ENCODE data around the gene MYRIP.

MYRIP gene

DNA sequence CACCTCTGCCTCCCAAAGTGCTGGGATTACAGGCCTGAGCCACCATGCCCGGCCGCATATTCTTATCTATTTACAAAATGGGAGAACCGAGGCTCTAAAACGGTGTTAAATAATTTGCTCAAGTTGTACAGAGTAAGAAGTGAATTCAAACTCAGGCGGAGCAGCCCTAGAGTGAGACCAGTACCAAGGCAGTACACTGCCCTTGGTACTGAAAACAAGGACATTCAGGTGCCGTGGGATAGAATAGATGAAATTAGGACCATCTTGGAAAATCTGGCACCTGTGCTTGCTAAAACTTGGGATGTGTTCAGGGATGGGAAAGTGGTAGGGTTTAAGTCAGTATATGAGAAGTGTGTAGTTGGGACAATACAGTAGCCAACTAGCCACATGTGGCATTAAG, 100.7 kb downstream of the MYRIP start:
- no peak for DNase-seq

DNA sequence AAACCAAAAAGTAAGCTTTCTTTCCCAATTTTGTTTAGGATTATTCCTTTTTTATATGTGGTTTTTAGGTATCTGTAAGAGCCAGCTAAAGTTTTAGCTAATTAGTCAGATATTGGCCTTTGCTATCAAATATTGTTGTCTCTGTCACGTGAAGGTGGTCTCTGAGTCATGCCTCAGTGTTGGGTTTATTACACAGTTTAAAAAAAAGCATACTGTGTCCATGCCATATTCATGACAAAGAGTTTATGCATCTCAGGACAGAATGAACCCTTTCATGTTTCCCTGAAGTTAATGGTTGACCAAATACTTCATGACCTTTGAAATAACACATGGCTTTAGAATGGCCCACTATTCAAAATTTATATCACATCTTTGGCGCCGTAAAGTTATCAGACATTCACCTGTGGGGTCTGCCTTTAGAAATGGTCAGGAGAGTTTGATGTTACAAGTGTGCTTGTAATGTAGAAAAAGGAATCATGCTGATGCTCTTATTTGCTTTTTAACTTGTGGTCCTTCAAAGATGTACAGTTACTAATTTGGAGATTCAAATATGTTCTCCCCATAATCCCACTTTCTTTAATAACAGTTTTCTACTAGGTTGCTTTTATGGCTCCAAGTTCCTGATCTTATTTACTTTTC, 101.5 kb downstream of the MYRIP start:
- no peak for DNase-seq

DNA sequence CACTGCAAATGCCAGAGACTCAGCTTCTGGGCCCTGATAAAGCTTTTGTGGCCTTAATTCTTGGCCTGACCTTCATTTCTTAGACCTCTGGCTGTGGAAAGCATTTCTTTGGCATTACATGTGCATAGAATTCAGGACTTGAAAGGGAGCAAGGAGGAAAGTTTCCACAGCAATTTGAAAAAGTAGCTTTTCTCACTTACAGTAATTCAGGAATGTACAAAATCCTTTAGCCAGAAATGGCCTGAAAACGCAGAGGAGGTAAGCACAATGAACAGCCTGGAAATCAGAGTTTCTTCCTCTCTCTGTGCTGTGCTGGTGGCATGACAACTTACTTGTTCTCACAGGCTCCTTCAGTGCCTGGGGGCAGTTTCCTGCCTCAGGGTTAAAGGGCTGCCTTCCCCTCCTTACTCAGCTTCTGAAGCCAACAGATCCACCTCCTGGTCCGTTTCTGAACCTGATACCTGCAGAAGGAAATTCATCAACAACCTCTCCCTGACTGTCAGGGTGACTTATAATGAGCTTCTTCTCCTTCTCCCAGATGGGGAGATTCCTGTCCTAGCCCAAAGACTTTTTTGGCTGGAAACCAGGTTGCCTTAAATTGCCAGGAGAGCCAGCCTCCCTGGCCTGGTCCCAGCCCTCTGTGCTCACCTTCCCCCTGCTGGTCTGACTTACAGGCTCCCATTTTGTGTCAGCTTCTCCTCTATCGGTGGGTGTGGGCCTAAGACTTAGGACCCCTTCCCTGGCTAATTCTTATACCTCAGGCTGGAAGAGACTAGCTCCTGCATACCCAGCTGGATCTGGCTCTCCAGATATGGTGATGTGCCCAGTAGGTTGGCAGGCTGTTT, 102.3 kb downstream of the MYRIP start:
- no peak for DNase-seq

DNA sequence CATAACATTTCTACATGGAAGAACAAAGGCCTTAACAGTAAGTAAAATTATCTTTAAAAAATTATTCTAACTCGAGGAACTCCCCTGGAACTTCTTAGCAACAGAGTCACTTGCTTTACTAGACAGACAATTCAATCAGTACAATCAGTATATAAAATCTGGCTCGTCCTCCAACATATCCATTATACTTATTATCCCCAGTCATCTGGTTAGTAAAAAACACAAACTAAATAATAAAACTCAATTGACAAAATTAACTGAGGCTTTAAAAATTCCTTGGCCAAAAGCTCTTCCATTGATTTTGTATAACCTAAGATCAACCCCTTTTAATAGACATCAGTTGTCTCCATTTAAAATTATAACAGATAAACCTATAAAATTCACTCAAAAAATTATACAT, 105.6 kb downstream of the MYRIP start:
- DNase-seq, result no peak

DNA sequence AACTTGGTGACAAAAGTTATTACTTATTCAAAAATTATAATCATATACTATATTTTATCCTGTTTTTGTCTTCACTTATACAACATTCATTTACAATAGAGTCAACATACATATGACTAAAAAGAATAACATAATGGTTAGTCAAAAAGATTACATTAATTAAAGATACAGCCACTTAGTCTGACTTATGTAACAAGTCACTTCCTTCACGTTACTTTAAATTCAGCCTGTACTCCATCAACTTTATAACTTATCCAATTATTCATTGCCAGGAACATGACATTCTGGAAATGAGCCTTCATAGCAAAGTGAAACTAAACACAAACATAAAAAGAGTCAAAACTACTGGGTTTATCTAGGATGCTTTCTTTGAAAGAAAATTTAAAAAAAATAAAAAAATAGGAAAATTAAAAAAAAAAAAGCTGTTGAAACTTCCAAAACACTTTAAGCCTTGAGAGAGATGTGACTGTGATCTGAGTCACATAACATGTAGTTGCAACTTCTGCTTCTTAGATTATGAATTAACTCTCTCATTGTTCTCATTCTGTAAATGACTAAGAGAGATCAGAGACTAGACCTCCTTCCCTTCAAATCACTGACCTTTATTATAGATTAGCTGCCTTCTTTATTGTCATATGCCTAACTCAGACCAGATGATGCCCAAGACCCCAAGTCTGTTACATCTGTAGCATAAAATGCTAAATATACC, 107.8 kb downstream of the MYRIP start:
- DNase-seq, result no peak

DNA sequence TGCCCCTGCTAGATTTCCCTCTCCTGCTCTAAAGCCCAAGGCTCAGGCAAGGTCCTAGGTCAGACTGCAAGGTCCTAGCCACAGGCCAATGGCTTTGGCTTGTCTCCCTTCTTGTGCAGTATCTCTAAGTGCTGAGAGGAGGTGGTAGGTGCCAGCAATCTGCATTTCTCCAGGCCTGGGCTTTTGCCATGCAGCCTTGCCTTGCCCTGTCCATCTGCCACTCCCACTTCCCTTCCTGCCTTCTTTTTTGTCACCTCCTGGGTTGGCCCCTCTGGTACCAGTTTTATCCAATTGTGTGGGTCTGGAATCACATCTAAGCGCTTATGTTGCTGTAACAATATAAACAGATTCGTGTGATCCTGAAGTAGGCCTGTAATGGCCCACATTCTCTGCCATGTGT, 109.9 kb downstream of the MYRIP start:
- no peak for DNase-seq

DNA sequence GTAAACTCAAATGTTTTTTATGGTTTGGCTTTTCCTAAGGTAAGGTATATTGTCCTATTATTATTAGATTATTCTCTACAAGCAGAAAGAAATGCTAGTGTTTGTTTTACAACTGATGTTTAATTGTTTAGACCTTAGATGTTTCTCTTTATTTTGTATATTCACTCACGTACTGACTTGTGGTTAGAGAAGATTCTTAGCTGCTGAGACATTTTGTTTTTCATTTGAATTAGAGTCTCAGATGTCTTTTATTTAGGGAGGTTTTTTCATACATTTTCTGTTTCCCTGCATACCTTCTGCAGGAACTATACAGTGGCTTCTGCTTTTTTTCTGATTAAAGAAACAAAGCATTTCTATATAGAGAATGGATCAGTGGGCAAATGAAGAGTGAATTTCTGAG, 110.9 kb downstream of the MYRIP start:
- no peak for DNase-seq

DNA sequence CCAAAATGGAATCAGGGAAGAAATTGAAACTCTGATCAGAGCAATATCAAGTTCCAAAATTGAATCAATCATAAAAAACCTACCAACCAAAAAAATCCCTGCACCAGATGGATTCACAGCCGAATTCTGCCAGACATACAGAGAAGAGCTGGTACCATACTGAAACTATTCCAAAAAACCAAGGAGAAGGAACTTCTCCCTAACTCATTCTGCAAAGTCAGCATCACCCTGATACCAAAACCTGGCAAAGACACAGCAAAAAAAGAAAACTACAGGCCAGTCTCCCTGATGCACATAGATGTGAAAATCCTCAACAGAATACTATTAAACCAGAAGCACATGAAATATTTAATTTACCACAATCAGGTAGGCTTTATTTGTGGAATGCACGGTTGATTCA, 118.1 kb downstream of the MYRIP start:
- no peak for DNase-seq

DNA sequence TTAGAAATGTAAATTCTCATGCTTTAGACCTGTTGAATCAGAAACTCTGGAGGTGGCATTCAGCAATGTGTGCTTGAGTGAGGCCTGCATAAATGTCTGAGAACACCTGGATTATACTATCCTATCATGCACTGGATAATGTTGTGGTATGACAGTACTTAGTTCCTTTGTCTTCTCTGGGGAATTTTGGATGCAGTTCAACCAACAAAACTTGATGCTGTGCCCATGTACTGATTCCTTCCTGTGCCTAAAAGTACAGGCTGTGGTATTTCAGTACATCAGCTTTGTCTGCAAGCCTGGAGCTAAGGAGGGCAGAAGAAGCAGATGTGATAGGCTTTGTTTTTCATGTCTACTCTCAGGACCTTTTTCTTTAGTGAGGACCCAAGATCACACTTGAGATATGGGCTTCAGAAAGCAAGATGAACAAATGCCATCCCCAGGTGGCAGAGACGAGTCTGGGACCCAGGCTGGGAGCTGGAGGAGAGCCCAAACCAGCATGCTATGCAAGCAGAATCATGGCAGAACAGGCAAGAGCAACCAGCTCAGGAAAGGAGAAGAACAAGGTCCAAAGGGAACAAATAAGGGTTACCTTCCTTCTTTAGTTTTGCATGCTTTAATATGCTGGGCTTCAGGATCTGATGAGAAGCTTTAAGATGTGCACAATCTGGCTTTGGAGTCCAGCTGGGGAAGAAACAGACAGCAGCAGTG, 124.7 kb downstream of the MYRIP start:
- DNase-seq, result no peak

DNA sequence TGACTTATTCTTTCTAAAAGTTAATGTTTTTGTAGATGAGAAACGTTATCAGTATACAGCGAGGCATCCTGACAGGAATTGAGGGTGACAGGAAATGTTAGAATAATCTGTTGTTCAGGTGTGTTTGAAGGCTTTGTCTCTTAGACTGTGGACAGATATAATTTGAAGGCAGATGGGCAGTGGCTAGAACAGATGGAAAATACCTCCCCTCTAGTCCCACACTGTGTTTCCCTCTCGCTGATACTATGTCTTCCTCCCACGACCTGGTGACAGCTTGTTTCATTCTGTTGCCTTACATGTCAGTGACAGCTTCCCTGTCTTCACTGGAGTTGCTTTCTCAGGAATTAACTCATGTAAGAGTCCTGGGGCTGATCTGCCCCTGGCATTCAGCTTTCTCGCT, 125.3 kb downstream of the MYRIP start:
- no peak for DNase-seq

DNA sequence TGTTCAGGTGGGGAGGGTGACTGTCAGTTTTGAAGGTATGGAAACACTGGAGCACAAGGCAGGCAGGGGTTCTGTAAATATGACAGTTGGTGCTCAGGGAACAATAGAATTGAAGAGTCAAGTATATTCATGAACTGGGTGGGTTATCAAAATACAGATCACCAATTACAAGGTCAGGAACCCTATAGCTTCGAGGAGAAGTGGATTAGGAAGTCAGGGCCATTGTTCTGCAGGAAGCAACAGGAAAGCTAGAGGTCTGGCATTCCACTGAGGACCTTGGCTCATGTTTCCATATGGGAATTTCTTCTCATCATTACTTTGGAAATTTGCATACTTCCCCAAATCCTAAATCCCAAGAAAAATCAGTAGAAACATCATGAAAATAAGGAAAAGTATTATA, 125.9 kb downstream of the MYRIP start:
- DNase-seq, result no peak

DNA sequence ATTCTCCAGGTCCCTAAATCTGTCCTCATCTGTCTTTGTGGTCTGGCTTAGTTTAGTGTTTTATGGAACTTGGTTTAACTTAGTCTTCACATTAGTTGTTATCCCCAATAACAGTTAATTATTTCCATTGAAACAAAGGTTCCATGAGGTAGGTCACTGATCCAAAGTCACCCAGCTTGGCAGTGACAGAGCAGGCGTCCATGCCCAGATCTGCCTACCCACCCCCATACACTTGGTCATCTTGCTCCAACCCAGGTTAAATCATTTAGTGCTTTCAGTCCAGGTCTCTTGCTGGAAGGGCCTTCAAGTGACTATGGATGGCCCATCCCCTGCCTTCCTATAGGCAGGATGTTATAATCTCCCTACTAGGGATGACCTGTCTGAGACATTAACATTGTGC, 127.4 kb downstream of the MYRIP start:
- no peak for DNase-seq

DNA sequence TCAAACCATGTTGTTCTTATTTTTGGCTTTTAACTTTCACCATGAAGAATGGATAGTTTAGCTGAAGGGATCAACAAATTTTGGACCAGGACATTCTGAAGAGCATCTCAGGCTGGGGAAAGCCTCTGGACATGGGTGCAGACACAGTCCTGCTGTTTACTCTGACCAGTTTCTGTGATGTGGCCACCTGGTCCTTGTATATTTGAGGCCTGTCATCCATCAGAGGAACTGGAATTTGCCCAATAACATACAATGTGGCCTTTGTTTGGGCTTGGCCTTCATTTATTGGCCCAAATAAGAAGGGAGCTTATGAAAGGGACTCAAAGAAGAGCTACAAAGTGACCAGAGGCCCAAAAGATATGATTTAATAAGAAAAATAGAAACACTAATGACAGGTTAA, 127.9 kb downstream of the MYRIP start:
- no peak for DNase-seq

DNA sequence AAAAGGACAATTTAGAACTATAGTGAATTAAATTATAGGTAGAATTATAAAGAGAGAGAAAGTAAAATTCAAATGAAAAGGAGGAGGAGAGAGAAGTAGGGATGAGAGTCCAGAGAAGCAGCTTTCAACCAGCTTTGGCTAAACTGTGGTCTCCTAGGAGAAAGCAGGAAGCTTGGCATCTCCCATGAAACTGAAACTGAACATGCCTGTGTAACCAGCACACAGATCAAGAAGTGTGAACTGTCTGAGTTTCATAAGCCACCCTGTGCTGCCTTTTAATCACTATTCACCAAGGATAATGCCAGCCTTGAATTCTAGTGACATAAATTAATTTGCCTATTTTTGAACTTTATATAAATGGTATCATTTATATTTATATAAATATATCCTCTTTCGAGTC, 128.5 kb downstream of the MYRIP start:
- DNase-seq, result no peak

DNA sequence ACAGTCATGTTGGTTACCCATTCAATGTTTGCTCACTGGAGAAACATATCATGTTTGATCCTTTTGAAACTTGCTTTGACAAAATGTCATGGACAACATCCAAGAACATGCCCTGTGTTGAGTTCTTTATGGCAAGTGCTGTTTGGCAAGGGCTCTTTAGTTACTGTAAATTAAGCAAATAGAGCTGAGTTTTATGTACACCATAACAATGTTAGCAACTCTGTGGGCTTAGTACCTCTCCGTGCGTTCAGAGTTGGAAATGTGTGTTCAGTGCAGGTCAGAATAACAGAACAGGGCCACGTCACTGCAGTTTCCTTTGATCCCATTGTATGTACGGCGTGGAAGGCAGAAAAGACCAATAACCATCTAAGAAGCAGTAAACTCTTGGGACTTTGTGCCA, 132.5 kb downstream of the MYRIP start:
- DNase-seq, result no peak

DNA sequence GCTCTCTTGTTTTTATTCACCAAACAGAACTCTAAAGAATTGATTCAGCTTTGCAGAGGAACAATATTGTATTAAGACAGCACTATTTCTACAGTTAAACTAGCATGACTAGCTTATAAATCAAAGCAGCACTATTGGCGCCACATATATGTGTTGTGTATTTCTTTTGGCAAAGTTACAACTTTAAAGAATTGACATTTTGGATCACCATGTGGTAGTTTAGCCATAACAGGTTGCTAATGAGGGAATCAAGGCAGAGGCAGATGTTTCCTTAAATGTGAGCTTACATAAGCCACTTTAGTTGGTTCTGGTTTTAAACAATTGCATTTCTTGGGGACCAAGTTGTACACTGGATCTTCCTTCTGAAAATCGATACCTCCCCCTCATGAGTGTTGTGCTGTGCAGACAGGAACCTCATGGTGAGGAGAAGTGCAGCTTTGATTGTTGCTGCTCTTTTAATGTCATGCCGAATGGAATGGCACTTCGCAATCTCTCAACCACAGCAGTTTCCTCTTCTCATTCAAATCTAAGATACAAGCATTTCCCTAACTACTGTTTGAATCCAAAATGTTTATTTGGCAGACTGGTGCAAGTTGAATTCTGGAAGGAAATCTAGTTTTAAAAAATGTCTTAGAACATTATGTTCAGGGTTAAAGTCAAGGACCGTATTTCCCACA, 151.2 kb downstream of the MYRIP start:
- DNase-seq, result no peak

DNA sequence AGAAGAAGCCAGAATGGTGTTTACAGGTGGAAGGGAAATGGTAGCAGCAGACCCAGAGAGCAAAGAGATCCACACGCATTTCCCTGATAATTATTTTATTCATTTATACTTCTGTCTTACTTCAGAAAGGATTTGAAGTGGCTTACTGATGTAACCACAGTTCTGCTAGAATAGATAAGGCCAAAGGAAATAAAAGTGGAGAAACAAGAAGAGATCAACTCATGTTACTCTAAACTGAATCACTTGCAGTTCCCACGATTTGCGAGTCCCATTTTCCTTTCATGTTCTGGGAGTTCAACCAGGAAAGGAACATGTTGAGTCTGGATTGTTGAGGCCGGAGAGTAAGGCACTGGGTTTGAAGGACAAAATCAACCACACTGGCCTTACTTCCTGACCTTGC, 151.8 kb downstream of the MYRIP start:
- DNase-seq, result no peak

DNA sequence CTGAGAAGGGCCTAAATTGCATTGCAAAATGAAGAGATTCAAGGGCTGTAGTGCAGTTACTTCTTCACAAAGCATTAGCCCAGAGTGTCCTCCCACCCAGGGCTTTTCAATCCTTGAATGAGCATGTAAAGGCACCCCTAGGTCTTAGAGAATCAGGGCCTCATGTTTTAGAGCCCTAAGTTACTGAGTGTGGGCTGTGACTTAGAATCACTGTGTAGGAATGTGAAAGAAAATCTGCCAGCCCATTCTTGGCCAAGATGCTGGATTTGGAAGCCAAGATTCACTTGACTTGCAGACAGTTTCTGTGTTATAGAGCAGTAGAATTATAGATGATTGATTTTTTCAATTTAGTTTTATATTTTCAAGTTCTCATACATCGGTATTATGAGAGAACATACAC, 153.2 kb downstream of the MYRIP start:
- peak; percentile 72 for DNase-seq

DNA sequence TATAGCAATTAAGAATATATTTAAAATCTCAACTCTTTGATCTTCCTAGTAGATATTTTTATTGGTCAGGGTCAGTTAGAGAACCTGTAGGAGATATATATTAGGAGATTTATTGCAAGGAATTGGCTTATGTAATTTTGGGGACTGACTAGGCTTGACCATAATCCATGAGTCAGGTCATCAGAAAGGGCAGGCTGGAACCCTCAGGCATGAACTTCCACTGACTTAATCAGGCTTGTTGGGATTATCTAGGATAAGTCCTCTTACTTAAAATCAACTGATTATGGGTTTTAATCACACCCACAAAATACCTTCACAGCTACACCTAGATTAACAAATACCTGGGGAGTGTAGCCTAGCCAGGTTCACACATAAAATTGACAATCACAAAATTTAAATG, 156.1 kb downstream of the MYRIP start:
- no peak for DNase-seq

DNA sequence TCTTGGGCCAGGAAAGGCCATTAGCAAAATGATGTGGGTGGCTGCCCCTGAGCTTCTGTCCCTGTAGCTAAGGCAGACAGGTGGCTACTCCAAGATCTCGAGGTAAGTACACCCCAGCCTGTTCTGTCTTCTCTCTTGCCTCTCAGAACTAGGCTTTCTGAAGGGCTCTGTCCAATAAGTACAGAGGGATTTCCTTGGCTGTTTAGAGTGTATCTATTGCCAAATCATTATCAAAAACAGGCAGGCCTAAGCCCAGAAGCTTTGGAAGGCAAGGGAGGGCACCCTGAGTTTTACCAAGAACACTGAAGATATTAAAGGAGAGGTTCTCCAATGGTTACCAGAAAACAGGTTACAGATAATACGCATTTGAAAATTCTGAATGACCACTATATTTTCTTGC, 156.6 kb downstream of the MYRIP start:
- DNase-seq, result no peak

DNA sequence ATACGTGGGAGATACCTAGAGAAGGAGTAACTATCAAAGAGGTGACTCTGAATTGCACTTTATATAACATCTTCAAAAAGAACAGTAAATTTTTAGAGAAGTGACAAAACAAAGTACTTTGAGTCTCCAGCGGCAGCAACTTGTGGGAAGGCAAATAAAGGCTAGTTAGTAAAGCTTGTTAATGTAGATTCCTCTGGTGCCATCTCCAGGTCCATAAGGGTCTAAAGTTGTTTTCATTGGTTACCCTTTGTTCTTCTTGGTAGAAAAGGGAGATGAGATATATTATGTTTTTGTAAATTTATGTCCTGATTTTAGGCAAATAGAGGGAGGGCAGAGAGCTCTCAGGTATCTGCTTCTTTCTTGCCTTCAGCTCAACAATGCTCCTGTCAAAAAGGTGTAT, 161.6 kb downstream of the MYRIP start:
- DNase-seq, result no peak

DNA sequence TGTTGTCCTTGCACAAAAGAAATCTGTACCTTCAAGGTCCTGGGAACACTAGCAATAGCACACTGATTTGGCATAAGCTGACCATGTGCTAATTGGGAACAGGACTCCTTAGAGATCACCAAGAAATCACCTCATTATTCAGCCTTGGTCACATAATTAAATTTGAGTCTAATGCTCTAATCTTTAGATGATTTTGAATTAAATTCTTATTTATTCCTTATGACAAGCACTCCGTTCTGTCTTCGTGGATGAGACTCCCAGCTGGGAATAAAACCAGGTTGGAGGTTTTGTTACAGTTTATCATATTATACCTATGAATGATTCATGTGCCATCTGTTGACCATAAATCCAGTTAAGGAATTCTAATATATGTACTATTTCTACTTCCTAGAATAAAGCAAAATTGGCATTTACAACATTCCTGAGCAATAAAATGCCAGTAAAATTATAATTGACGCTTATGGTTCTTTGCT, 162.2 kb downstream of the MYRIP start:
- DNase-seq, result no peak

DNA sequence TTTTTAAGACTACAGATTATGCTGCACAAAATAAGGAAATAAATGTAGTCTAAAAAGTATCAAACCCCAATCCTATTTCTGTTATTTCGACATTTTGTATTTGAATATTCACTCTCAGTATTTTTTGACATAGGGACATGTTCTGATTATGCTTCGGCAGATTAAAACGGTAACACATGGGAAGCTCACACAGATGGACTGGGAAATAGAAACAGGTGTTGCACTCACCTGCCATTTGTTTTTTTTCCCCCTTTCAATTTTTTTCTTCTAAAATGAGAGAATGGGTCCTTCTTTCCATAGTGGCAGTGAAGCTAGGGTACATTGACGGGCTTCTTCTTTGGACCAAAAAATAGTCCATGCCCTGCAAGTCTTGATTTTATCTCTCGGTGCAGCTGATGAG, 163.1 kb downstream of the MYRIP start:
- no peak for DNase-seq

Data from left hindlimb (tissue), 1 donor.